Measurements from ENCODE around the gene CORIN.
"Not testable (repeated sequence)": the region's sequence is repeated elsewhere in the genome, so short reads cannot be mapped to it uniquely, and the experiment has no call there.

CORIN gene

DNA sequence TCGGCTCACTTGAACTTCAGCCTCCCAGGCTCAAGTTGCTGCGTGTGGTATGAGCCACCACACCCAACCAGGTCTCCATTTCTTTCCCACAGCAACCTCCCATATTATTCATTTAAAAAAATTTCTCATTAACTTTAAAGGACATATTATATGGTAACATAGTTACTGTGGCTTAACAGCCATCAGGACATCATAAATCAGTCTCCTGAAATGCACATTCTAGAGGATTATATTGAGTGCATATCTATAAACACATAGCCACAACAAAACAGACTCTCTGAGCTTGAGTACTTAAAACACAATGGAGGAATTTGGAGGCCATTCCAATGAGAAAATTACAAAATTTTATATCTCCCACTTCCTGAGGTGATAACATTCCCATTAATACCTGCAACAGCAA is 61.5 kb downstream of the CORIN start:
- no peak for DNase-seq (ENCODE audit: extremely low spot score, insufficient read length, low read depth)
- no peak for FAIRE-seq

DNA sequence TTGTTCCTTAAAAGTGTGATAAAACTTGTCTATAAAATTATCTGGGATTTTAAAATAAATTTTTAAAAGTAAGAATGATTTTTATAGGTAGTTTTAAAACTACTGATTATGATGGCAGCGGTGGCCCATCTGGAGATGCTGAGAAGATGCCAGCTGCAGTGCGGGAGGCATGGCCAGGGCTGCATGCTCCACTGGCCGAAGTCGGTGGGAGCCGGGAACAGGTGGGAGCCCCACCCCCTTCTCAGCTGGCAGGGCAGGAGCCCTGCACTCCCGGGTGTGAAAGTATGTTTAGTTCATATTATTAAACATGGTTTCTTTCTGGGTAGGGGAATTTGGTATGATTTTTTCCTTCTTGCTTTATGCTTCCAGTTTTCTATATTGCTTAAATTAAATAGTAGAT is 63.8 kb downstream of the CORIN start:
- FAIRE-seq (no peak), DNase-seq (ENCODE audit: extremely low spot score, insufficient read length, low read depth) (no peak)

DNA sequence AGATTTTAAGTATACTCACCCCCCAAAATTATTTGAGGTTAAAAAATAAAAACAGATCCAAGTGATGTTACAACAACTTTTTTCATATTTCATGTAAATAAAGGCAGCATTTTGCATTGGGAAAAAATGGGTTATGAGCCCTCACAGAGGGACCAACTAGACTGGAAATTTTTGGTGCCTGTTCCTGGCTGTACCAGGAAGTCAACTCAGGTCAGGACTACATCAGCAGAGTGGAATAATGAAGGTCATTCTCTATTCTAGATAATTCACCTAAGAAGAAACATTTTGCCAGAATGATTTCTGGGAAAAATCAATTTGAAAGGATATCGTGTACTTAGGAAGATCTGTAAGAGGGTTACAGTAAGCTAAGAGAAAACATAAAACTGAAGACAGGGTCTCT is 66.8 kb downstream of the CORIN start:
- no peak for FAIRE-seq
- DNase-seq (ENCODE audit: extremely low spot score, insufficient read length, low read depth), result no peak

DNA sequence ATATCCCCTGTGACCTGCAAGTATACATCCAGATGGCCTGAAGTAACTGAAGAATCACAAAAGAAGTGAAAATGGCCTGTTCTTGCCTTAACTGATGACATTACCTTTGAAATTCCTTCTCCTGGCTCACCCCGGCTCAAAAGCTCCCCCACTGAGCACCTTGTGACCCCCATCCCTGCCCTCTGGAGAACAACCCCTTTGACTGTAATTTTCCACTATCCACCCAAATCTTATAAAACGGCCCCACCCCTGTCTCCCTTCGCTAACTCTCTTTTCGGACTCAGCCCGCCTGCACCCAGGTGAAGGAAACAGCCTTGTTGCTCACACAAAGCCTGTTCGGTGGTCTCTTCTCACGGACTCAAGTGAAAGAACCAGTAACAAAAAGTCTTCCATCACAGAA is 69.9 kb downstream of the CORIN start:
- FAIRE-seq; DNase-seq (ENCODE audit: extremely low spot score, insufficient read length, low read depth): not testable (repeated sequence)

DNA sequence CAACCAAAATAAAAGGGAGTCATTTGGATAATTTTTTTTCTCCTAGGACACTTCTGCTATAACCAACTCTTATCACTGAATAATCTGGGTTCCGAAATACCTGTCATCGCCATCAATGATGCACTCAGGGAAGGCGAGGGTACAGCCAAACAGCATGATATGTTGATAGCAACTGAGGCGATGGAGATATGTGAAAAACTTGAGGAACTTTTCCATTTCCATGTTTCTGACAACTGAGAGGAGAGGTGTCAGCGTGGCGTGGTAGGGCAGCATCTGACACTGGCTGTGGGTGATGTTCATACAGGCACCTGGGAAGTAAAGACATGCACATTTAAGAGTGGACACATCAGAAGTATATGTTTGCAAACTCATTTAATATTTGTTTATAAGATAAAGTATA is 74.6 kb downstream of the CORIN start:
- FAIRE-seq, result no peak
- no peak for DNase-seq (ENCODE audit: extremely low spot score, insufficient read length, low read depth)

DNA sequence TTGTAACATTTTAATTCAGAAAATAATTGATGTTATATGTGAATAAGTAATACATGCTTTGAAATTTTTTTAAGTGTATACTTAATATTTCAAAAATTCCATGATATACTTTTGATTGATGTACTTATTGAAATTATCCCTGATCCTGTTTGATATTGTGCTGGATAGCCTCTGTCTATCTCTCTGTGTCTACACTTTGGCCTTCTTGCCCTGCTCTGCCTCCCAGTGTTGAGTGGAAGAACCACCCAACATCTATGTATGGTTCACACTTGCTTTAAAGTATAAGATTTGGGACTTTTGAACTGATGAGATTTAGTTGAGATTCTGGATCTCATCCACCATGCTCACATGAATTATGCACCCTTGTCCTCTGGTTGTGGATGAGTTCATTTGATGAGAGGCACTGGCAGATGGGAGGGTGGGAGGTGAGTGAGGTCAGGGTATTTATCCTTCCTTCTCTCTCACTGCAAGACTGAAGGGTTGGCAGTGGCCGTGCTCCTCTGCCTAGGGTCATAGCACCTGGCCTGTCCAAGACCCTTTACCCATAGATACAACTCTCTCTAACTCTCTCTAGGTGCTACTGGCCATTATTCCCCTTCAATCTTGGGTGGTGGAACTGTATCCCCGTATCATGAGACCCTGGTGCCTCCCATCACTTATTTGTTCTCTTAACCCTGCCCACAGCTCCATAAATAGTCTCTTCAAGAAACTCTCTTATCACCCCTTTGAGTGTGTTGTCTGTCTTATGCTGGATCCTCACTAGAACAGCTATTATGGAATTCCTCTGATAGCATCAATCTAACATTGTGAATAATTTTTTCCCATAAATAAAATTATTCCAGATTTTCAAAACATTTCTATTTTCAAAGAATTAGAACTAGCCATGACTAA is 75.2 kb downstream of the CORIN start:
- FAIRE-seq, result no peak
- no peak for DNase-seq (ENCODE audit: extremely low spot score, insufficient read length, low read depth)

DNA sequence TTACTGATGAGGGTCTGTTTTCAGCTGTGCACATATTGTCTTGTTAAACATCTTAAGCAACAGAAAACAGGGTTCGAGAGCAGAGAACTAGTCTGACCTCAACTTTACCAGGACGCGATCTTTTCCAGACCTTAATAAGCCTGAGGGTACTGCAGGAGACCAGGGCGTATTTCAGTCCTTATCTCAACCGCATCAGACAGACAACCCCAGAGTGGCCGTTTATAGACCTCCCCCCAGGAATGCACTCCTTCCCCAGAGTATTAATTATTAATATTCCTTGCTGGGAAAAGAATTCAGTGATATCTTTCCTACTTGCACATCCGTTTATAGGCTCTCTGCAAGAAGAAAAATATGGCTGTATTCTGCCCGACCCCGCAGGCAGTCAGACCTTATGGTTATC is 84.6 kb downstream of the CORIN start:
- not testable (repeated sequence) for FAIRE-seq; DNase-seq (ENCODE audit: extremely low spot score, insufficient read length, low read depth)

DNA sequence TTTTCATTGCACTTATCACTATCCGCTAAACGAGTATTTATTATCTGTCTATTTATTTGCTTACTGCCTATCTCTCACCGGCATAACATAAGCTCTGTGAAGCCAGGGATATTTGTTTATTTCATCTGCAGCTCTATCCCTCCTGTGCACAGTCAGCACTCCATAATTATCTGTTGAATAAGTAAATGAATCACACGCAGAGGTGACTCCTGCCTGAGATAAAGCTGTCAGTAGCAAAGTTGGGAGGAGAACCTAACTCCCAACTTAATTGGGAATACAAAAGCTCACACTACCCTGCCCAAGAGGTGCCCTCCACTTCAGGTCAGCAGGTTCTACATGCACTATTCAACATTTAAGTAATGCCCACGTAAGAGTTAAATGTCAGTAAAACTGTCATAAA is 85.7 kb downstream of the CORIN start:
- DNase-seq (ENCODE audit: extremely low spot score, insufficient read length, low read depth), result no peak
- FAIRE-seq, result no peak

DNA sequence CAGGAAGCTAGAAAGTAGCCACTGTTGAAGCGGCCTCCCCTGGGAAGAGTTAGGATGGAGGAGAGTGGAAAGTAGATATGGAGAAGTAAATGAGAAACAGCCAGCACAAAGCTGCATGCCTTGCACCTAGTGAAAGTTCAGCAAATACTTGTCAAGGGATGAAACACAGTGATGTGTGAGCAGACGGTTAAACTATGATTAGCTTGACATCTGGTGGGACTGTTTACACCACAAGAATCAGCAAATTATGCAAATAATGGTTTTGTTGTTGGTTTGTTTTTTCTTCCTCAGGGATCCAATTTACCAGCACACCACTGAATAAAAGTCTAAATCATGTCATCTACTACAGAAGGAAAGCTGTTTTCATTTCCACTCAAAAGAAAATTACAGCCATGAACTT is 87.1 kb downstream of the CORIN start:
- no peak for FAIRE-seq
- DNase-seq (ENCODE audit: extremely low spot score, insufficient read length, low read depth), result no peak

DNA sequence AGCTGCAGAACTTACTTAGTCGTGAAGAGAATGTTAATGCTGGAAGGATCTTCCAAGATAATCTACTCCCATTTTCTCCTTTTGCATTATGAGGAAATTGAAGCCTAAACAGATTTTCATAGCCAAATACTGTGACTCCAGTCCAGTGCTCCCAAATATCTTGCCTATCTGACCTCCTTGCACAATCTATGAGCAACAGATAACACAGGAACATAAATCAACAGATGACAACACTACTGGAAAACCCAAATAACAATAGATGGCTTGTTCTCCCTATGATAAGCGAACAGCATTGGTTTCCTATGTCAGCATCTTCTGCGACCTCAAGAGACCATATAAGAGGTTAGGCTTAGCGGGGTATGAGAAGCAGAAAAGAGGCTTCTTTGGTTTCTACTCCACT is 88.0 kb downstream of the CORIN start:
- no peak for FAIRE-seq
- no peak for DNase-seq (ENCODE audit: extremely low spot score, insufficient read length, low read depth)

DNA sequence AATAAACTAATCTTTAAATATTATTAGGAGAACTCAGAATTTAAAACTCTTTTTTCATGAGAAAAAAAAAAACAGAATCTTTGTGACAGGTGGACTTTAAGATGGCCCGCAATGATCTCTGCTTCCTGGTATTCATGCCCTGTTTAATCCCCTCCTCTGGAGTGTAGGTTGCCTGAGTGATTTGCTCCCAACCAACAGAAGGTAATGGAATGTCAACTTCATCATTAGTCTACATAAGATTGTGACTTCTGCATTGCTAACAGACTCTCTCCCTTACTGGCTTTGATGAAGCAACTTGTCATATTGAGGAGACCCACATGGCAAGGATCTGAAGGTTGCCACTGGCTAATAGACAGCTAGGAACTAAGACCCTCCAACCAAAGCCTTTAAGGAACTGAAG is 88.8 kb downstream of the CORIN start:
- DNase-seq (ENCODE audit: extremely low spot score, insufficient read length, low read depth) (no peak), FAIRE-seq (no peak)

DNA sequence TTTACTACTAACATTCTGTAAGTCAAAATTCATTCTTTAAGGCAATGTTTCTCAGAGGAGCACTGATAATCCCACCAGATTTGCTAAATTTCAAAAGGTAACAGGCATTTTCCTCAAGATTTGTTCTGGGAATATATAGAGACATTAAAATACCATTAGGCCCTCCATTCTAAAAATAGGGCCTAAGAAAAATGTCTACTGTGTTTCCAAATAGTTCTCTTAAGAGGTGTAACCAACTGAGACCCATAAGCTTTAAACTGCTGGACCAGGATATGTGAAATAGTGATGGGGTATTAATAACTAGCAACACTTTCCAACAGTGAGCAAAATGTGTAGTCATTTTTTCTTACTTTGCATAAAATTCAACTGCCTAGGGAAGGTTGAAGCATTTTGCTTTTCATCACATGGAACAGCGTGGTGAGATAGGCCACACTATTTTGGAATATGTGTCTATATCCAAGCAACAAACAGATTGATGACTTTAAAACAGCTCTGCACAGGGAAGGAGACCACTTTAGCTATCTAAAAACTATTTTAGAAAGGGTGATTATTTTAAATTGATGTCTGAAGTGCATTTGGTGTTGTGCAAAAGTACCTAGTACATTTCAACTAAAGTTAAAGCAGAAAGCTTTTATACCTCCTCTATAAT is 89.9 kb downstream of the CORIN start:
- DNase-seq (ENCODE audit: extremely low spot score, insufficient read length, low read depth) (no peak), FAIRE-seq (no peak)

DNA sequence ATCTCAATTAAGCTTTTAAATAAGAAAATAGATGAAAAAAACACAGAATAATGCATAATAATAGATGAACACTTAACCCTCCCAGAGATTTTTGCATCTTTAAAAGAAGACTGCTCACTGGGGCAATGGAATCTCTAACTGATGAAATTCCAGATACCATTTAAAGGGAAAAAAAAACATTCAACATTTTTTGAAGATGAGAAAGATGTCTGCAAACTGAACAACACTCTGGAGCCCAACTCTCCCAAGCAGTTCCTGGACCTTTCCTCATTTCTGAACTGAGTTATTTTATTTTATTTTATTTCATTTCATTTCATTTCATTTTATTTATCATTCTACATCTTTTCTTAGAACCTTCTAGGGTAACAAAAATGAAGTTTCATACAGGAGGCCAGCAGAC is 90.7 kb downstream of the CORIN start:
- FAIRE-seq (no peak), DNase-seq (ENCODE audit: extremely low spot score, insufficient read length, low read depth) (no peak)

DNA sequence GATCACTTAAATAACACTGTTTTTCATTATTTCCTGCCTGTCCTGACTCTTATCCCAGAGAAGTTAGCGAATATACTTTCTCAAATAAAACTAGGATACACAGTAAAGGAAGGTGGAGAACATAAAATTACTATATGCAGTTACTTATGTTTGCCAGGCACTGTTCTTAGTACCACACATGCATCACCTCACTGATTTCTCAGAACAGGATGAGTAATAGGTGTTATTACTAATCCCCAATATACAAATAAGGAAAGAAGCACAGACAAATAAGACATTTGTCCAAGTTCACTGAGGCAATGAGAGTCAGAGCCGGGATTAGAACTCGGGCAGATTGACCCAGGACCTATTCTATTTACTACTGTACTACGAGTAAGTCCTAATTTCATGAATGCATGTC is 91.7 kb downstream of the CORIN start:
- FAIRE-seq (no peak), DNase-seq (ENCODE audit: extremely low spot score, insufficient read length, low read depth) (no peak)

DNA sequence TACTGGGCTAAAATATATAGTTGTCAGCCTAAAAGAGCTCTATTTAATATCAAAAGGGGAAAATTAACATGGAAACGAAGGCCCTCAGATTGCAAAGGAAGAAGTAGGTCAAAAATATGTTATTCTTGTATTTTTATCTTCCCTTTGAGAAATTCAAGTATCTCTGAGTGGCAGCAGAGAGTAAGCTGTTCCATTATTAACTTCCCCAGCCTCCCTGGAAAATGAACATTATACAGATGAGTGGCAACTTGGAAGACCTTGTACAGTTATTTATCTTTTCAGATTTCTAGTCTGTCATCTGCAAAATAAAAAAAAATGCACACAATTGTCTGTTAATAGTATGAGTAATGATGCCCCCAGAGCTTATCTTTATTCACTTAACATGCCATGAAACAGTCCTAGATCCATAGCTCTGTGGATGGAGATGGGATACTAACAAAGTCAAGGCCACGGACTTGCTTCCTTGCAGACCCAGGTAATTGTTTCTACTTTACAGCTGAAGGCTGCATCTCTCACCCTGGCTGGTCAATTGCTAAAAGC is 93.0 kb downstream of the CORIN start:
- no peak for FAIRE-seq
- DNase-seq (ENCODE audit: extremely low spot score, insufficient read length, low read depth), result no peak

DNA sequence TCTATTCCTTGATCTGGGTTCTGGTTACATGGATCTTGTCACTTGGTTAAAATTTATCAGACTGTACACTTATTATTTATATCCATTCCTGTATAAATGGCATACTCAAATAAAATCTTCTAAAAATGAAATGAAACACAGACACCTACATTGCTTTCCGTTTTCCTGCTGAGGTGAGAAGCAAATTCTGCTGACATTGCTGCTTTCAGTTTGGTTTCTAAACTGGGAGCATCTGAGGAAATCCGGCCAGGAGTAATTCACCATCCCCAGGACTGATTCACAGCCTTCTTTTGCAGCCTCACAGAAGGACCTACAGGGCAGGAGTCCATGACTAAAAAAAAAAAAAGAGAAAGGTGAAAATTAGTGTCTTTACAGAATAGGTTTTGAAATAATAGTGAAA is 93.6 kb downstream of the CORIN start:
- FAIRE-seq (no peak), DNase-seq (ENCODE audit: extremely low spot score, insufficient read length, low read depth) (no peak)

DNA sequence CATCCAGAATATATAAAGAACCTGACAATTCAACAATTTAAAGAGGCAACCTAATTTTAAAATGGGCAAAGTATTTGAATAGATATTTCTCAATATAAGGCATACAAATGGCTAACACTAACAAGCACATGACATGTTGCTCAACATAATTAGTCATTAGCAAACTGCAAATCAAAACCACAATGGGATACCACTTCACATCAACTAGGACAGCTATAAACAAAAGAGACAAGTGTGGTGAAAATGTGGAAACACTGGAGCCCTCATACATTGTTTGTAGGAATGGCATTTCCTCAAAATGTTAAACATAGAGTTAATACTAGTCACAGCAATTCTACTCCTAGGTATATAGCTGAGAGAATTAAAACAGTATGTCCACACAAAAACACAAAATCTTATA is 96.7 kb downstream of the CORIN start:
- no peak for DNase-seq (ENCODE audit: extremely low spot score, insufficient read length, low read depth)
- FAIRE-seq, result no peak

DNA sequence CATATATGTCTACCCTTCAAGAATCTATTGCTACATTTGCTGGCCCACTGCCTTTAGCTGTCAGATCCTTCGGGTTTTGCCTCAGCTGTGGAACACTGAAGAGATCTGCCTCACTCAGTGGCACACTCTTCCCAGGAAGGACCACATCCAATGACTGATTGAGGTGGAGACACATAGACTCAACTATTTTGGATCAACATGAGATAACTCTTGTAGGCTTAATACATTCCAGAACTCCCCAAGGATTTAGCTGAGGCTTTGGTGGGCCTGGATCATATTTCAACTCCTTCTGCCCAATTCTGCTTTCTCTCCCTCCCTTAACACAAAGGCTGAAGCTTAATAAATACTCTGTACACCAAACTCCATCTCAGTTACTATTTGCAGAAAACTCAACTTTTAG is 100.5 kb downstream of the CORIN start:
- no peak for FAIRE-seq
- DNase-seq (ENCODE audit: extremely low spot score, insufficient read length, low read depth), result no peak

DNA sequence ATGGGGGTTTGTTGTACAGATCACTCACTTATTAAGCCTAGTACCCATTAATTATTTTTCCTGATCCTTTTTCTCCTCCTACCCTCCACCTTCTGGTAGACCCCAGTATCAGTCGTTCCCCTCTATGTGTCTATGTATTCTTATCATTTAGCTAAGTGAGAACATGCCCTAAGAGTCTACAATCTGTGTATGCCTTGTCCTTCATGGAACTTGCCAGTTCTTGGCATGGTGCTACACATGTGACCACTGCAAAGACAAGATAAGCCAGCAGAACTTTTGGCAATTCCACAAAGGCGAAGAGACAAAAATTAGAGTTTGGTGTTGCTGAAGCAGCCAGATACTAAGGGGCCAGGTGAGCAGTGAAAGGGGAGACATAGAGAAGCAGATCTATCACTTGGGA is 101.3 kb downstream of the CORIN start:
- DNase-seq (ENCODE audit: extremely low spot score, insufficient read length, low read depth) (no peak), FAIRE-seq (no peak)

DNA sequence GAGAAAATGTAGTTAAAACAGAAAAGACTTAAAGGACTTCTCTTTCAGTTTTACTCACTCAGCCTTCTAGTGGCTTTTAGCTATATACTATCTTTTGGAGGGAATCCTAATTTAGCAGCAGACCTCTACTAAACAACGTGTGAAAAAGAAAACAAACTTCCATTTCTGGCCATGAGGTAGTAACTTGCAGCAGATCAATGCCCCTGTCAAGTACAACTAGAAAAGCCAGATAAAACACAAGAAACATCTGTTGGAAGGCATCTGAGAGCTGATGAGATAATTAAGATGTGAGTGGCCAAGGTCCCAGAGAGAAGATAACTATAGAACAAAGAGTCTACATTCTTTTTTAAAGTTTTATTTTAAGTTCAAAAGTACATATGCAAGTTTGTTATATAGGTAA is 101.7 kb downstream of the CORIN start:
- FAIRE-seq, result no peak
- DNase-seq (ENCODE audit: extremely low spot score, insufficient read length, low read depth), result no peak
